Upper lobe of left lung (tissue), 6 donors: ENCODE results near the gene SLC25A48. TPM values are rescaled to one million over a fixed set of nuclear protein-coding genes. Genes with fewer than 3 reads are reported as not detected.

Experiments used
- ATAC-seq, 2 donors: fragments of 200-7000 bp; cut with Tn5 transposase; one replicate each; pipeline ENCODE4 v1.9.1; 2022; ENCODE audit warnings: mild to moderate bottlenecking in 2 of 2, moderate library complexity in 2 of 2; ENCODE audit not compliant: low FRiP score in 2 of 2
- DNase-seq, 2 donors: peaks; one replicate each; pipeline ENCODE4 v3.0.0-alpha.2; 2019 to 2020
- H3K27ac ChIP-seq, 4 donors: fragments of 200-600 bp; sonication (generic); one replicate each; pipeline ENCODE4 v1.5.1; 2016 to 2019
- H3K27me3 ChIP-seq, 4 donors: fragments of 200-600 bp; sonication (generic); one replicate each; pipeline ENCODE4 v1.5.1; 2017 to 2019
- H3K36me3 ChIP-seq, 4 donors: fragments of 200-600 bp; sonication (generic); one replicate each; pipeline ENCODE4 v1.5.1; 2016 to 2019
- H3K4me1 ChIP-seq, 4 donors: fragments of 200-600 bp; sonication (generic); one replicate each; pipeline ENCODE4 v1.5.1; 2018 to 2019
- H3K4me3 ChIP-seq, 4 donors: fragments of 200-600 bp; sonication (generic); one replicate each; pipeline ENCODE4 v1.5.1; 2017 to 2019; ENCODE audit warnings: mild to moderate bottlenecking in 2 of 4, moderate library complexity in 1 of 4
- H3K9me3 ChIP-seq, 4 donors: fragments of 200-600 bp; sonication (generic); one replicate each; pipeline ENCODE4 v1.5.1; 2018 to 2019
- EP300 ChIP-seq, 4 donors: sonication (generic); formaldehyde crosslinking; IDR thresholded peaks; one replicate each; pipeline ENCODE4 v1.5.1; 2017; ENCODE audit warnings: antibody characterized with exemption in 4 of 4, control low read depth in 2 of 4
- POLR2A ChIP-seq, 4 donors: fragments of 450-650 bp; IDR thresholded peaks; one replicate each; pipeline ENCODE4 v1.5.1; 2016 to 2017; ENCODE audit warnings: antibody characterized with exemption in 4 of 4, mild to moderate bottlenecking in 2 of 4
- POLR2AphosphoS5 ChIP-seq, 2 donors: sonication (generic); formaldehyde crosslinking; IDR thresholded peaks; one replicate each; pipeline ENCODE4 v1.5.1; 2017; ENCODE audit warnings: antibody characterized with exemption in 2 of 2
- WGBS, 2 donors: methylation state at CpG; one replicate each; pipeline ENCODE4 v1.1.5; 2017 to 2018; 5-methylcytosine and 5-hydroxymethylcytosine counted together
- total RNA-seq, 6 donors: library from RNA; depleted of rRNA in 4 of 6; stranded (reverse); fragments of >200 nt in 4 of 6; gene quantifications; one replicate each; pipeline versions ENCODE4 v1.1.0 to v1.2.1, GENCODE V29; 2016 to 2021
- TF ChIP-seq, protein P1 (sequence below), 6 experiments: fragments of 450-650 bp in 4 of 6; fragments of 200-600 bp in 2 of 6; sonication (generic) in 2 of 6; IDR thresholded peaks; one replicate each; pipeline ENCODE4 v1.5.1; 2016 to 2019; ENCODE audit warnings: antibody characterized with exemption in 6 of 6
- donor health status: DM: no; HTN: no; CAD: no; lungs with moderate emphysema.
- donor health status: DM: no; HTN: yes; CAD: no; lungs with severe emphysema.

Gene SLC25A48
- total RNA-seq, 6 donors from 2014 or later, result not detected

DNA sequence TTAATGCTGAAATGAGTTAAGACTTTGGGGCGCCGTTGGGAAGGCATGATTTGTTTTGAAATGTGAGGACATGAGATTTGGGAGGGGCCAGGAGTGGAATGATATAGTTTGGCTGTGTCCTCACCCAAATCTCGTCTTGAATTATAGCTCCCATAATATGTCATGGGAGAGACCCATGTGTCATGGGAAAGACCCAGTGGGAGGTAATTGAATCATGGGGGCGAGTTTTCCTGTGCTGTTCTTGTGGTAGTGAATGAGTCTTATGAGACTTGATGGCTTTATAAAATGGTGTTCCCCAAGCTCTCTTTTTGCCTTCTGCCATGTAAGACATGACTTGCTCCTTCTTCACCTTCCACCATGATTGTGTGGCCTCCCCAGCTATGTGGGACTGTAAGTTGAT lies 5.1 kb downstream of the SLC25A48 start:
- H3K4me3 ChIP-seq, result no peak overlapping the region
- H3K27me3 ChIP-seq, result peaks cover 0 to 10% (median 0%) of the 10 kb centered on the region in 4 donors
- no peak for ATAC-seq
- TF ChIP-seq EP300 (IDR thresholded peaks at IDR 0.05) (no peak), POLR2A (IDR thresholded peaks at IDR 0.05) (no peak), POLR2AphosphoS5 (IDR thresholded peaks at IDR 0.05) (no peak)
- TF ChIP-seq, protein P1, sequence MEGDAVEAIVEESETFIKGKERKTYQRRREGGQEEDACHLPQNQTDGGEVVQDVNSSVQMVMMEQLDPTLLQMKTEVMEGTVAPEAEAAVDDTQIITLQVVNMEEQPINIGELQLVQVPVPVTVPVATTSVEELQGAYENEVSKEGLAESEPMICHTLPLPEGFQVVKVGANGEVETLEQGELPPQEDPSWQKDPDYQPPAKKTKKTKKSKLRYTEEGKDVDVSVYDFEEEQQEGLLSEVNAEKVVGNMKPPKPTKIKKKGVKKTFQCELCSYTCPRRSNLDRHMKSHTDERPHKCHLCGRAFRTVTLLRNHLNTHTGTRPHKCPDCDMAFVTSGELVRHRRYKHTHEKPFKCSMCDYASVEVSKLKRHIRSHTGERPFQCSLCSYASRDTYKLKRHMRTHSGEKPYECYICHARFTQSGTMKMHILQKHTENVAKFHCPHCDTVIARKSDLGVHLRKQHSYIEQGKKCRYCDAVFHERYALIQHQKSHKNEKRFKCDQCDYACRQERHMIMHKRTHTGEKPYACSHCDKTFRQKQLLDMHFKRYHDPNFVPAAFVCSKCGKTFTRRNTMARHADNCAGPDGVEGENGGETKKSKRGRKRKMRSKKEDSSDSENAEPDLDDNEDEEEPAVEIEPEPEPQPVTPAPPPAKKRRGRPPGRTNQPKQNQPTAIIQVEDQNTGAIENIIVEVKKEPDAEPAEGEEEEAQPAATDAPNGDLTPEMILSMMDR (IDR thresholded peaks at IDR 0.05), result no peak
- peaks cover 3 to 9% (median 8%) of the 10 kb centered on the region in 4 donors for H3K4me1 ChIP-seq
- no peak overlapping the region for H3K27ac ChIP-seq
- WGBS, 2 donors, result 64 to 70% methylated on average over 4 of the region's 4 CpGs
- H3K36me3 ChIP-seq, result no peaks in the 10 kb centered on the region
- peaks cover 0 to 8% (median 0%) of the 10 kb centered on the region in 4 donors for H3K9me3 ChIP-seq
- DNase-seq, result no peak

DNA sequence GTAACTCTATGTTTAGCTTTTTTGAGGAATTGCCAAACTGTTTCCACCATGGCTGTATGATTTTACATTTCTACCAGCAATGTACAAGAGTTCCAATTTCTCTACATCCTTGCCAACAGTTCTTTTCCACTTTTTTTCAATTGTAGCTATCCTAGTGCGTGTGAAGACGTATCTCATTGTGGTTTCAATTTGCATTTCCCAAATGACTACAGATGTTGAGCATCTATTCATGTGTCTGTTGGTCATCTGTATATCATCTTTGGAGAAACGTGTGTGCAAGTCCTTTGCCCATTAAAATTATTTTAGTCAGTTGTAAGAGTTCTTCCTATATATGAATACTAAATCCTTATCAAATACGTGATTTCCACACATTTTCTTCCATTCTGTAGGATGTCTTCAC lies 6.5 kb downstream of the SLC25A48 start:
- 73 to 87% methylated on average over 4 of the region's 4 CpGs for WGBS, 2 donors
- no peaks in the 10 kb centered on the region for H3K27me3 ChIP-seq
- H3K27ac ChIP-seq, result no peak overlapping the region
- no peaks in the 10 kb centered on the region for H3K36me3 ChIP-seq
- no peaks in the 10 kb centered on the region for H3K4me1 ChIP-seq
- DNase-seq (no peak), ATAC-seq (no peak)
- TF ChIP-seq POLR2A (IDR thresholded peaks at IDR 0.05), result no peak
- TF ChIP-seq POLR2AphosphoS5 (IDR thresholded peaks at IDR 0.05), result no peak
- TF ChIP-seq, protein P1 (IDR thresholded peaks at IDR 0.05), result no peak
- TF ChIP-seq EP300 (IDR thresholded peaks at IDR 0.05), result no peak
- peaks cover 0 to 8% (median 0%) of the 10 kb centered on the region in 4 donors for H3K9me3 ChIP-seq
- H3K4me3 ChIP-seq, result no peak overlapping the region

DNA sequence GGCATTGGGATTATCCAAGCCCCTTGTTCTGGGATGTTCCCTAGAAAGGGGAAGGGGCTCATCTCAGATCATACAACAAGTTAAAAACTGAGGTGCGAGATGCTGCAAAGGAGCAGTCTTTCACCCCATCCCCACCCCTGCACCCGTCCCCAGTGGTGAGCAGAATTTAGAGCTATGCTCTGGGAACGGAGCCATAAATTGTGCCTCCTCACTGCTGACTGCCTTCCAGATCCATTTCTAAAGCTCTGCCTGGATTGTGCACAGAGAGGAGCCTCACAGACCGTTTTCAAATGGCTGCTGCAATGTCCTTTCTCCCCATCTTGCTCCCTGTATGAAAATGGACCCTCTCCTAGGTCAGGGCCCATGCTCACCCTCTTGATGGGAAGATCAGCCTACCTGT lies 8.3 kb downstream of the SLC25A48 start:
- Histone ChIP-seq H3K36me3 (no peaks in the 10 kb centered on the region), H3K4me3 (no peak overlapping the region), H3K27ac (no peak overlapping the region), H3K9me3 (peaks cover 0 to 8% (median 0%) of the 10 kb centered on the region in 4 donors), H3K4me1 (no peaks in the 10 kb centered on the region), H3K27me3 (no peaks in the 10 kb centered on the region)
- TF ChIP-seq, protein P1 (IDR thresholded peaks at IDR 0.05), result no peak
- TF ChIP-seq POLR2AphosphoS5 (IDR thresholded peaks at IDR 0.05) (no peak), POLR2A (IDR thresholded peaks at IDR 0.05) (no peak), EP300 (IDR thresholded peaks at IDR 0.05) (no peak)
- ATAC-seq, result no peak
- no peak for DNase-seq
- 67 to 73% methylated on average over 1 to 4 of the region's 4 CpGs for WGBS, 2 donors

DNA sequence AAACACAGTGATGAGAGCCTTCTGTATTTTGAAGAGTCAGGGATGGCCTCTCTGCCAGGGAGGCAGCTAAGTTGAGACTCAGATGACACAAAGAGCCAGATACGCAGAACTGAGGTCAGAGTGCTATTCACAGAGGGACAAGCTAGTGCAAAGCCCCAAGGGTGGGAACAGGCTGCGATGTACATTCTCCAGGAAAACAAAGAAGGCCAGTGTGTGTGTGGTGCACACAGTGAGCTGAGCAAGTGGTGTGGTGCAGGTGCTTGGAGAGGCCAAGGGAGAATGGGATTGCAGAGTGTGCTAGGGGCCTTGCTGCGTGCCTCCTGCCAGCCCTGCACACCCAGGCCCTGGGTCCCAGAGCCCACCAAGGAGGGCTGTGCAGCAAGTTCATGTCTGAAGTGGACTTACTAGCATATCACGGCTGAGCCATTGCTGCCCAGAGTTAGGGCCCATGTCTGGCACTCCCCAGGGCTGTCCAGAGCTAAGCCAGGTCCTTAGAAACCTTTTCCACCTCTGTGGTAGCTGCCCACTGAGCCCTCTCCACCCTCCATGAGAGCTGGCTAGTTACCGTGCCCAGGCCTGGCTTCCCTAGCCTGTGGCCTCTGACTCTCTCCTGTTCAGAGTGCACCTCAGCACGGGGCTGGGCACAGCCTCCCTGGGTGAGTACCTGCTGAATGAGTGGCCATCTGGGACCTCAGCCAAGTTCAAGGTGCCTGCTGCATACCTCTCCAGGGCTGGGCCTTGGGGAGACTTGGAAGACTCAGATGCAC lies 9.3 kb downstream of the SLC25A48 start:
- TF ChIP-seq POLR2A (IDR thresholded peaks at IDR 0.05) (no peak), POLR2AphosphoS5 (IDR thresholded peaks at IDR 0.05) (no peak), EP300 (IDR thresholded peaks at IDR 0.05) (no peak)
- peaks cover 0 to under 1% (median 0%) of the 10 kb centered on the region in 4 donors for H3K9me3 ChIP-seq
- ATAC-seq, result no peak
- no peak overlapping the region for H3K27ac ChIP-seq
- H3K4me3 ChIP-seq, result no peak overlapping the region
- no peaks in the 10 kb centered on the region for H3K27me3 ChIP-seq
- no peak for DNase-seq
- no peaks in the 10 kb centered on the region for H3K36me3 ChIP-seq
- H3K4me1 ChIP-seq, result no peaks in the 10 kb centered on the region
- 78 to 91% methylated on average over 4 to 6 of the region's 6 CpGs for WGBS, 2 donors

DNA sequence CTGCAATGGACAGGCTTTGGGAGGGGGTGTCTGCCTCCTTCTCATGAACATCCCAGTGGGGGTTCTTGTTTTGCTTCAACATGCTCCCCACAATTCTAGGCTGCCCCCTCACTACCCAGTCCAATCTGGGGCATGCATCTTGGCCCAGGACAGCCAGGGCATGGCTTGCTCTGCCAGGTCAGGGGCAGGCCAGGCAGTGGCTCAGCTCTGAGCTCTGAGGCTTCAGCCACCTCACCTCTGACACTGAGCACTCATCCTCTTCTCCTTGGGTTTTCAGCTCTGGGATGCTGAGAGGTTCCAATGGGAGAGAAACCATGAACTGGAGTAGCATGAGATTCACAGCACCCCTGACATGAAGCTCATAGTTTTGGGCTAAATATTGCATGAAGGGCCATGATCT lies 11.8 kb downstream of the SLC25A48 start:
- TF ChIP-seq EP300 (IDR thresholded peaks at IDR 0.05), result no peak
- TF ChIP-seq, protein P1 (IDR thresholded peaks at IDR 0.05), result no peak
- no peak for TF ChIP-seq POLR2A (IDR thresholded peaks at IDR 0.05)
- TF ChIP-seq POLR2AphosphoS5 (IDR thresholded peaks at IDR 0.05), result no peak
- Histone ChIP-seq H3K27me3 (no peaks in the 10 kb centered on the region), H3K27ac (no peak overlapping the region), H3K4me1 (no peaks in the 10 kb centered on the region), H3K9me3 (no peaks in the 10 kb centered on the region), H3K4me3 (no peak overlapping the region), H3K36me3 (no peaks in the 10 kb centered on the region)
- no peak for ATAC-seq
- no peak for DNase-seq
